CD4-positive, alpha-beta T cell treated with Interleukin-17A for 1 hour (primary cell): ENCODE results near the gene TRPM3.

Source experiments
- DNase-seq: peaks from one replicate; pipeline ENCODE4 v3.0.0-alpha.2; 2020

The TRPM3 gene

GRCh38 chr9:70940605-70941004 lies 180.8 kb downstream of the TRPM3 start:
- DNase-seq, result no peak

GRCh38 chr9:70936536-70936935 lies 184.9 kb downstream of the TRPM3 start:
- no peak for DNase-seq

GRCh38 chr9:70935856-70936255 lies 185.6 kb downstream of the TRPM3 start:
- DNase-seq, result no peak

- DNase-seq, result no peak
Measured at GRCh38 chr9:70934642-70935041, 186.8 kb downstream of the TRPM3 start.

- DNase-seq, result no peak
Measured at GRCh38 chr9:70933321-70933720, 188.1 kb downstream of the TRPM3 start.

- no peak for DNase-seq
Measured at GRCh38 chr9:70932097-70932496, 189.3 kb downstream of the TRPM3 start.

- DNase-seq, result no peak
Measured at GRCh38 chr9:70927530-70927929, 193.9 kb downstream of the TRPM3 start.

- DNase-seq, result no peak
Measured at GRCh38 chr9:70924895-70925547, 196.4 kb downstream of the TRPM3 start.

- DNase-seq, result no peak
Measured at GRCh38 chr9:70924380-70924779, 197.0 kb downstream of the TRPM3 start.

- no peak for DNase-seq
Measured at GRCh38 chr9:70923961-70924360, 197.5 kb downstream of the TRPM3 start.

- DNase-seq, result no peak
Measured at GRCh38 chr9:70921136-70921535, 200.3 kb downstream of the TRPM3 start.

GRCh38 chr9:70917277-70917676 lies 204.1 kb downstream of the TRPM3 start:
- DNase-seq, result no peak

- DNase-seq, result no peak
Measured at GRCh38 chr9:70911791-70912190, 209.6 kb downstream of the TRPM3 start.

- no peak for DNase-seq
Measured at GRCh38 chr9:70910598-70910997, 210.8 kb downstream of the TRPM3 start.

- no peak for DNase-seq
Measured at GRCh38 chr9:70902692-70903131, 218.7 kb downstream of the TRPM3 start.

GRCh38 chr9:70902171-70902570 lies 219.2 kb downstream of the TRPM3 start:
- no peak for DNase-seq

- DNase-seq, result no peak
Measured at GRCh38 chr9:70901746-70902145, 219.7 kb downstream of the TRPM3 start.

- no peak for DNase-seq
Measured at GRCh38 chr9:70901013-70901412, 220.4 kb downstream of the TRPM3 start.

- DNase-seq, result no peak
Measured at GRCh38 chr9:70893580-70894122, 227.8 kb downstream of the TRPM3 start.

GRCh38 chr9:70888471-70888870 lies 232.9 kb downstream of the TRPM3 start:
- DNase-seq, result no peak

- no peak for DNase-seq
Measured at GRCh38 chr9:70887826-70888225, 233.6 kb downstream of the TRPM3 start.

- DNase-seq, result no peak
Measured at GRCh38 chr9:70883963-70884793, 237.2 kb downstream of the TRPM3 start.

GRCh38 chr9:70883056-70883455 lies 238.4 kb downstream of the TRPM3 start:
- DNase-seq, result no peak

- no peak for DNase-seq
Measured at GRCh38 chr9:70881333-70881732, 240.1 kb downstream of the TRPM3 start.
